CD4-positive, alpha-beta T cell treated with Interferon alpha-2 for 1 hour (primary cell): Measurements from ENCODE around the gene TFAP2A.

Source experiments
- DNase-seq, 2 donors: peaks; one replicate each; pipeline ENCODE4 v3.0.0-alpha.2; 2020 to 2022

Gene TFAP2A

GRCh38 chr6:10425975-10426780 lies 11.3 kb upstream of the TFAP2A start:
- DNase-seq: no peak

- no peak for DNase-seq
Measured at GRCh38 chr6:10425176-10425974, 10.5 kb upstream of the TFAP2A start.

GRCh38 chr6:10424040-10424439 lies 9.2 kb upstream of the TFAP2A start:
- no peak for DNase-seq

- DNase-seq: no peak
Measured at GRCh38 chr6:10422737-10423034, 7.8 kb upstream of the TFAP2A start.

- DNase-seq: no peak
Measured at GRCh38 chr6:10421921-10422736, 7.3 kb upstream of the TFAP2A start.

- no peak for DNase-seq
Measured at GRCh38 chr6:10421158-10421920, 6.5 kb upstream of the TFAP2A start.

GRCh38 chr6:10420546-10421157 lies 5.8 kb upstream of the TFAP2A start:
- no peak for DNase-seq

GRCh38 chr6:10419749-10420545 lies 5.1 kb upstream of the TFAP2A start:
- DNase-seq: no peak

- DNase-seq: no peak
Measured at GRCh38 chr6:10418862-10419748, 4.2 kb upstream of the TFAP2A start.

- no peak for DNase-seq
Measured at GRCh38 chr6:10418361-10418861, 3.5 kb upstream of the TFAP2A start.

GRCh38 chr6:10417681-10418104 lies 2.8 kb upstream of the TFAP2A start:
- no peak for DNase-seq

- DNase-seq: no peak
Measured at GRCh38 chr6:10416863-10417641, 2.2 kb upstream of the TFAP2A start.

GRCh38 chr6:10416516-10416862 lies 1.6 kb upstream of the TFAP2A start:
- no peak for DNase-seq

- DNase-seq: no peak
Measured at GRCh38 chr6:10415617-10416480, 975 bp upstream of the TFAP2A start.

GRCh38 chr6:10413850-10414738 lies 780 bp downstream of the TFAP2A start:
- no peak for DNase-seq

- no peak for DNase-seq
Measured at GRCh38 chr6:10413262-10413849, 1.5 kb downstream of the TFAP2A start.
